K562 (cell line): ENCODE results near the gene SKAP1. TPM values are rescaled to one million over a fixed set of nuclear protein-coding genes. Genes with fewer than 3 reads are reported as not detected.
A peak's percentile ranks its signal among the peaks of the same experiment; 100 is the strongest.

Experiments used
- CBFA2T3 ChIP-seq: fragments of 450-650 bp; IDR thresholded peaks from 2 replicates; pipeline ENCODE4 v1.6.1; 2017
- CSDE1 ChIP-seq, 2 experiments: fragments of 450-650 bp; IDR thresholded peaks; 2 replicates each; pipeline ENCODE4 v1.6.1; 2016; ENCODE audit warnings: mild to moderate bottlenecking in 1 of 2
- DIDO1 ChIP-seq: fragments of 450-650 bp; IDR thresholded peaks from 2 replicates; pipeline ENCODE4 v1.6.1; 2016; ENCODE audit warnings: low read depth, missing biosample characterization, missing genetic modification characterization
- FOSL1 ChIP-seq: fragments of 200-800 bp; sonication (Bioruptor generic); conservative IDR thresholded peaks from 2 replicates; pipeline ENCODE4 v1.6.1; 2016; ENCODE audit warnings: missing genetic modification characterization, missing compliant biosample characterization
- LEF1 ChIP-seq: fragments of 450-650 bp; IDR thresholded peaks from 2 replicates; pipeline ENCODE4 v1.6.1; 2016; ENCODE audit warnings: mild to moderate bottlenecking
- MCM5 ChIP-seq: fragments of 450-650 bp; IDR thresholded peaks from 2 replicates; pipeline ENCODE4 v1.6.1; 2016; ENCODE audit warnings: low read depth
- NFRKB ChIP-seq: fragments of 450-650 bp; IDR thresholded peaks from 2 replicates; pipeline ENCODE4 v1.6.1; 2016; ENCODE audit warnings: low read depth
- RBM34 ChIP-seq: fragments of 200-400 bp; formaldehyde crosslinking; IDR thresholded peaks from 2 replicates; pipeline ENCODE4 v1.6.1; 2018; ENCODE audit warnings: low read length, borderline replicate concordance; ENCODE audit not compliant: insufficient read depth
- TBL1XR1 ChIP-seq, 2 experiments: IDR thresholded peaks; 2 replicates each; pipeline ENCODE4 v1.6.1; 2012; ENCODE audit warnings: improper control_type of control experiment in 2 of 2, low read length in 2 of 2, mild to moderate bottlenecking in 1 of 2
- ZNF324 ChIP-seq: fragments of 250-450 bp; sonication (Bioruptor Pico); IDR thresholded peaks from 2 replicates; pipeline ENCODE4 v1.4.0; 2020; ENCODE audit warnings: mild to moderate bottlenecking
- ZNF584 ChIP-seq: fragments of 200-800 bp; sonication (Bioruptor generic); IDR thresholded peaks from 2 replicates; pipeline ENCODE4 v1.6.1; 2016; ENCODE audit warnings: low read depth, mild to moderate bottlenecking, missing genetic modification characterization, missing compliant biosample characterization
- ZNF830 ChIP-seq: fragments of 250-450 bp; sonication (Bioruptor Pico); IDR thresholded peaks from 2 replicates; pipeline ENCODE4 v1.5.0; 2021; ENCODE audit warnings: mild to moderate bottlenecking
- polyA plus RNA-seq, 8 experiments: library from polyadenylated mRNA; depleted of rRNA in 4 of 8; stranded (reverse) in 5 of 8; unstranded in 3 of 8; fragments of >200 nt; fragmentation: Nextera tagmentation in 2 of 8; fragmentation: Illumina TruSeq in 1 of 8; extraction: Ambion mirVana in 2 of 8; extraction: Trizol in 1 of 8; gene quantifications; 2 replicates each; pipeline versions ENCODE4 v1.2.1 to v1.2.3, GENCODE V29; 2011 to 2014; ENCODE audit warnings: inconsistent platforms in 1 of 8, missing spikeins in 1 of 8
- total RNA-seq, 7 experiments: library from RNA; depleted of rRNA in 6 of 7; stranded (reverse); fragments of >200 nt in 6 of 7; fragmentation: Illumina TruSeq in 2 of 7; extraction: Trizol in 2 of 7; gene quantifications; 2 replicates each; pipeline versions ENCODE4 v1.2.1 to v1.2.3, GENCODE V29; 2011 to 2021; ENCODE audit warnings: low replicate concordance in 1 of 7
- TF ChIP-seq, protein P1 (sequence below), 2 experiments: fragments of 450-650 bp in 1 of 2; sonication (generic) in 1 of 2; formaldehyde crosslinking in 1 of 2; IDR thresholded peaks; 2 replicates each; pipeline versions ENCODE4 v1.7.1 to v1.9.0; 2016 to 2022; ENCODE audit warnings: inconsistent platforms in 1 of 2, mild to moderate bottlenecking in 1 of 2, missing genetic modification reagents in 1 of 2
- TF ChIP-seq, protein P2 (sequence below): sonication (generic); formaldehyde crosslinking; IDR thresholded peaks from 2 replicates; pipeline ENCODE4 v1.8.1; 2023; ENCODE audit warnings: mild to moderate bottlenecking, missing genetic modification reagents, moderate library complexity
- TF ChIP-seq, protein P3 (sequence below): fragments of 450-650 bp; formaldehyde crosslinking; IDR thresholded peaks from 2 replicates; pipeline ENCODE4 v1.4.0; 2022; ENCODE audit warnings: mild to moderate bottlenecking, moderate library complexity
- TF ChIP-seq, protein P4 (sequence below): fragments of 450-650 bp; IDR thresholded peaks from 2 replicates; pipeline ENCODE4 v1.6.1; 2016; ENCODE audit warnings: mild to moderate bottlenecking

The SKAP1 gene
- total and polyA plus RNA-seq, 9 of the 15 experiments (the other 6 are each of a cell fraction or from before 2014, with no cell fraction given) = 0.06 to 0.80 (median 0.10) TPM; not detected in 4

DNA sequence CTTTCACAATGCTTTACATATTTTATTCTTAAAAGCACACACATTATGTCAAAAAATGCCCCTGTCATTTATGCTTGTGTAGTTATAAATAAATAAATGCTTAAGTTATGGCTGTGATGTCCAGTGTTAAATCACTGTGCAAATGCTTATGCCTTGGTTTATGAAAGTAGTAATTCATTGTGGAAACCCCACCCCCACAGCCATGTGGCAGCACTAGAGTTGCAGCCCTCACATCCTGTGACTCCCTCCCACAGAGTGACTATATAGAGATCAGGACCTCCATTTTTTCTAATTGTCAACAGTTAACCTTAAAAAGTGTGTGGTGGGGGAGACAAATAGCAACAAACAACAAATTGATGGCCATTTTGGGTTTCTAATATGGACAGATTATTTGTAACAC, 2.4 kb downstream of the SKAP1 start (continued):
- TF ChIP-seq, protein P1, sequence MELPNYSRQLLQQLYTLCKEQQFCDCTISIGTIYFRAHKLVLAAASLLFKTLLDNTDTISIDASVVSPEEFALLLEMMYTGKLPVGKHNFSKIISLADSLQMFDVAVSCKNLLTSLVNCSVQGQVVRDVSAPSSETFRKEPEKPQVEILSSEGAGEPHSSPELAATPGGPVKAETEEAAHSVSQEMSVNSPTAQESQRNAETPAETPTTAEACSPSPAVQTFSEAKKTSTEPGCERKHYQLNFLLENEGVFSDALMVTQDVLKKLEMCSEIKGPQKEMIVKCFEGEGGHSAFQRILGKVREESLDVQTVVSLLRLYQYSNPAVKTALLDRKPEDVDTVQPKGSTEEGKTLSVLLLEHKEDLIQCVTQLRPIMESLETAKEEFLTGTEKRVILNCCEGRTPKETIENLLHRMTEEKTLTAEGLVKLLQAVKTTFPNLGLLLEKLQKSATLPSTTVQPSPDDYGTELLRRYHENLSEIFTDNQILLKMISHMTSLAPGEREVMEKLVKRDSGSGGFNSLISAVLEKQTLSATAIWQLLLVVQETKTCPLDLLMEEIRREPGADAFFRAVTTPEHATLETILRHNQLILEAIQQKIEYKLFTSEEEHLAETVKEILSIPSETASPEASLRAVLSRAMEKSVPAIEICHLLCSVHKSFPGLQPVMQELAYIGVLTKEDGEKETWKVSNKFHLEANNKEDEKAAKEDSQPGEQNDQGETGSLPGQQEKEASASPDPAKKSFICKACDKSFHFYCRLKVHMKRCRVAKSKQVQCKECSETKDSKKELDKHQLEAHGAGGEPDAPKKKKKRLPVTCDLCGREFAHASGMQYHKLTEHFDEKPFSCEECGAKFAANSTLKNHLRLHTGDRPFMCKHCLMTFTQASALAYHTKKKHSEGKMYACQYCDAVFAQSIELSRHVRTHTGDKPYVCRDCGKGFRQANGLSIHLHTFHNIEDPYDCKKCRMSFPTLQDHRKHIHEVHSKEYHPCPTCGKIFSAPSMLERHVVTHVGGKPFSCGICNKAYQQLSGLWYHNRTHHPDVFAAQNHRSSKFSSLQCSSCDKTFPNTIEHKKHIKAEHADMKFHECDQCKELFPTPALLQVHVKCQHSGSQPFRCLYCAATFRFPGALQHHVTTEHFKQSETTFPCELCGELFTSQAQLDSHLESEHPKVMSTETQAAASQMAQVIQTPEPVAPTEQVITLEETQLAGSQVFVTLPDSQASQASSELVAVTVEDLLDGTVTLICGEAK (IDR thresholded peaks at IDR 0.05) = no peak
- TF ChIP-seq, protein P1 (CRISPR knock-in tag; IDR thresholded peaks at IDR 0.05) = no peak
- no peak for TF ChIP-seq NFRKB
- TF ChIP-seq, protein P2, sequence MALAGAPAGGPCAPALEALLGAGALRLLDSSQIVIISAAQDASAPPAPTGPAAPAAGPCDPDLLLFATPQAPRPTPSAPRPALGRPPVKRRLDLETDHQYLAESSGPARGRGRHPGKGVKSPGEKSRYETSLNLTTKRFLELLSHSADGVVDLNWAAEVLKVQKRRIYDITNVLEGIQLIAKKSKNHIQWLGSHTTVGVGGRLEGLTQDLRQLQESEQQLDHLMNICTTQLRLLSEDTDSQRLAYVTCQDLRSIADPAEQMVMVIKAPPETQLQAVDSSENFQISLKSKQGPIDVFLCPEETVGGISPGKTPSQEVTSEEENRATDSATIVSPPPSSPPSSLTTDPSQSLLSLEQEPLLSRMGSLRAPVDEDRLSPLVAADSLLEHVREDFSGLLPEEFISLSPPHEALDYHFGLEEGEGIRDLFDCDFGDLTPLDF (CRISPR knock-in tag) = no peak
- TF ChIP-seq FOSL1 (tag) = 0 out of 2 replicates have a peak, but pooled peaks have one; percentile 12
- no peak for TF ChIP-seq CSDE1 (IDR thresholded peaks at IDR 0.05)
- TF ChIP-seq, protein P3, sequence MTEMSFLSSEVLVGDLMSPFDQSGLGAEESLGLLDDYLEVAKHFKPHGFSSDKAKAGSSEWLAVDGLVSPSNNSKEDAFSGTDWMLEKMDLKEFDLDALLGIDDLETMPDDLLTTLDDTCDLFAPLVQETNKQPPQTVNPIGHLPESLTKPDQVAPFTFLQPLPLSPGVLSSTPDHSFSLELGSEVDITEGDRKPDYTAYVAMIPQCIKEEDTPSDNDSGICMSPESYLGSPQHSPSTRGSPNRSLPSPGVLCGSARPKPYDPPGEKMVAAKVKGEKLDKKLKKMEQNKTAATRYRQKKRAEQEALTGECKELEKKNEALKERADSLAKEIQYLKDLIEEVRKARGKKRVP (CRISPR knock-in tag) = no peak
- TF ChIP-seq DIDO1 (tag) = no peak
- TF ChIP-seq LEF1 = 0 out of 2 replicates have a peak, but pooled peaks have one; percentile 41
- TF ChIP-seq ZNF830 (CRISPR knock-in tag) = no peak
- no peak for TF ChIP-seq RBM34
- TF ChIP-seq, protein P4, sequence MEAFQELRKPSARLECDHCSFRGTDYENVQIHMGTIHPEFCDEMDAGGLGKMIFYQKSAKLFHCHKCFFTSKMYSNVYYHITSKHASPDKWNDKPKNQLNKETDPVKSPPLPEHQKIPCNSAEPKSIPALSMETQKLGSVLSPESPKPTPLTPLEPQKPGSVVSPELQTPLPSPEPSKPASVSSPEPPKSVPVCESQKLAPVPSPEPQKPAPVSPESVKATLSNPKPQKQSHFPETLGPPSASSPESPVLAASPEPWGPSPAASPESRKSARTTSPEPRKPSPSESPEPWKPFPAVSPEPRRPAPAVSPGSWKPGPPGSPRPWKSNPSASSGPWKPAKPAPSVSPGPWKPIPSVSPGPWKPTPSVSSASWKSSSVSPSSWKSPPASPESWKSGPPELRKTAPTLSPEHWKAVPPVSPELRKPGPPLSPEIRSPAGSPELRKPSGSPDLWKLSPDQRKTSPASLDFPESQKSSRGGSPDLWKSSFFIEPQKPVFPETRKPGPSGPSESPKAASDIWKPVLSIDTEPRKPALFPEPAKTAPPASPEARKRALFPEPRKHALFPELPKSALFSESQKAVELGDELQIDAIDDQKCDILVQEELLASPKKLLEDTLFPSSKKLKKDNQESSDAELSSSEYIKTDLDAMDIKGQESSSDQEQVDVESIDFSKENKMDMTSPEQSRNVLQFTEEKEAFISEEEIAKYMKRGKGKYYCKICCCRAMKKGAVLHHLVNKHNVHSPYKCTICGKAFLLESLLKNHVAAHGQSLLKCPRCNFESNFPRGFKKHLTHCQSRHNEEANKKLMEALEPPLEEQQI = no peak
- no peak for TF ChIP-seq ZNF584 (CRISPR knock-in tag)
- TF ChIP-seq MCM5 = no peak
- no peak for TF ChIP-seq TBL1XR1 (IDR thresholded peaks at IDR 0.05; ENCODE audit: low read length in 2 of 2)
- TF ChIP-seq CBFA2T3 = 0 out of 2 replicates have a peak, but pooled peaks have one; percentile 27
- no peak for TF ChIP-seq ZNF324 (CRISPR knock-in tag)
